H9 (cell line): ENCODE measurements around the gene GSTO1. TPM values are rescaled to one million over a fixed set of nuclear protein-coding genes. Genes with fewer than 3 reads are reported as not detected.

Source experiments
- DNase-seq: peaks from one replicate; pipeline ENCODE4 v3.0.0-alpha.2; 2017
- H2AFZ ChIP-seq: one replicate; pipeline ENCODE4 v1.6.1; 2013; ENCODE audit warnings: mild to moderate bottlenecking, low read length, control low read depth, moderate library complexity
- H2AK5ac ChIP-seq: 2 replicates; pipeline ENCODE4 v1.6.1; 2013; ENCODE audit warnings: low read length, control low read depth, mixed read lengths; ENCODE audit not compliant: insufficient read length
- H2BK120ac ChIP-seq: one replicate; pipeline ENCODE4 v1.6.1; 2013; ENCODE audit warnings: low read depth, mild to moderate bottlenecking, low read length, control low read depth, inconsistent platforms; ENCODE audit not compliant: poor library complexity, severe bottlenecking
- H2BK12ac ChIP-seq: 2 replicates; pipeline ENCODE4 v1.6.1; 2013; ENCODE audit warnings: low read length, control low read depth, mixed read lengths, low read depth; ENCODE audit not compliant: insufficient read length
- H2BK15ac ChIP-seq: 2 replicates; pipeline ENCODE4 v1.6.1; 2013; ENCODE audit warnings: low read depth, low read length, control low read depth
- H2BK20ac ChIP-seq: one replicate; pipeline ENCODE4 v1.6.1; 2013; ENCODE audit warnings: low read depth, mild to moderate bottlenecking, low read length, control low read depth, inconsistent platforms; ENCODE audit not compliant: poor library complexity, severe bottlenecking
- H2BK5ac ChIP-seq: 2 replicates; pipeline ENCODE4 v1.6.1; 2013; ENCODE audit warnings: low read length, control low read depth, mixed read lengths; ENCODE audit not compliant: insufficient read length
- H3K14ac ChIP-seq: 2 replicates; pipeline ENCODE4 v1.6.1; 2013; ENCODE audit warnings: low read length, control low read depth; ENCODE audit not compliant: insufficient read depth
- H3K18ac ChIP-seq: 2 replicates; pipeline ENCODE4 v1.6.1; 2013; ENCODE audit warnings: low read depth, mild to moderate bottlenecking, mixed read lengths, low read length, control low read depth; ENCODE audit not compliant: insufficient read length
- H3K23ac ChIP-seq: 2 replicates; pipeline ENCODE4 v1.6.1; 2013; ENCODE audit warnings: low read length, control low read depth, mixed read lengths, low read depth; ENCODE audit not compliant: insufficient read length
- H3K23me2 ChIP-seq: 2 replicates; pipeline ENCODE4 v1.6.1; 2013; ENCODE audit warnings: low read depth, mild to moderate bottlenecking, mixed read lengths, low read length, control low read depth; ENCODE audit not compliant: insufficient read length, poor library complexity, severe bottlenecking
- H3K27ac ChIP-seq: 2 replicates; pipeline ENCODE4 v1.5.1; 2013; ENCODE audit warnings: low read length, control low read depth, mixed read lengths, low read depth; ENCODE audit not compliant: insufficient read length
- H3K27me3 ChIP-seq: 2 replicates; pipeline ENCODE4 v1.6.1; 2013; ENCODE audit warnings: low read length, control low read depth, inconsistent platforms; ENCODE audit not compliant: insufficient read depth
- H3K4ac ChIP-seq: 2 replicates; pipeline ENCODE4 v1.6.1; 2013; ENCODE audit warnings: low read depth, mild to moderate bottlenecking, control low read depth, inconsistent platforms, low read length, moderate library complexity
- H3K4me1 ChIP-seq: 2 replicates; pipeline ENCODE4 v1.6.1; 2013; ENCODE audit warnings: low read length, control low read depth, inconsistent platforms; ENCODE audit not compliant: insufficient read depth
- H3K4me2 ChIP-seq: 2 replicates; pipeline ENCODE4 v1.6.1; 2013; ENCODE audit warnings: low read length, control low read depth, mixed read lengths; ENCODE audit not compliant: insufficient read length, insufficient read depth
- H3K56ac ChIP-seq: 2 replicates; pipeline ENCODE4 v1.6.1; 2013; ENCODE audit warnings: low read depth, mild to moderate bottlenecking, mixed read lengths, low read length, control low read depth; ENCODE audit not compliant: insufficient read length
- H3K79me1 ChIP-seq: 2 replicates; pipeline ENCODE4 v1.6.1; 2013; ENCODE audit warnings: low read depth, mild to moderate bottlenecking, moderate library complexity, low read length, control low read depth, inconsistent platforms; ENCODE audit not compliant: insufficient read depth, poor library complexity, severe bottlenecking
- H3K79me2 ChIP-seq: 2 replicates; pipeline ENCODE4 v1.6.1; 2013; ENCODE audit warnings: low read length, control low read depth, inconsistent platforms; ENCODE audit not compliant: insufficient read depth
- H3K9ac ChIP-seq: 2 replicates; pipeline ENCODE4 v1.6.1; 2013; ENCODE audit warnings: low read length, control low read depth, mixed read lengths; ENCODE audit not compliant: insufficient read length; ENCODE audit errors: extremely low read depth
- H3K9me3 ChIP-seq: one replicate; pipeline ENCODE4 v1.6.1; 2013; ENCODE audit warnings: low read depth, low read length, inconsistent platforms; ENCODE audit not compliant: control insufficient read depth
- H3T11ph ChIP-seq: one replicate; pipeline ENCODE4 v1.6.1; 2013; ENCODE audit warnings: mild to moderate bottlenecking, low read length, control low read depth, inconsistent platforms
- H4K20me1 ChIP-seq: one replicate; pipeline ENCODE4 v1.6.1; 2013; ENCODE audit not compliant: control insufficient read depth, insufficient read length, insufficient read depth
- H4K5ac ChIP-seq: 2 replicates; pipeline ENCODE4 v1.6.1; 2013; ENCODE audit warnings: low read depth, mild to moderate bottlenecking, mixed read lengths, low read length, control low read depth; ENCODE audit not compliant: insufficient read length
- H4K8ac ChIP-seq: replicated peaks from 2 replicates; pipeline ENCODE4 v1.6.1; 2013; ENCODE audit warnings: low read length, control low read depth, mixed read lengths, low read depth; ENCODE audit not compliant: insufficient read length
- H4K91ac ChIP-seq: 2 replicates; pipeline ENCODE4 v1.6.1; 2013; ENCODE audit warnings: low read depth, mild to moderate bottlenecking, moderate library complexity, mixed read lengths, low read length, control low read depth; ENCODE audit not compliant: insufficient read length
- H3K27ac Mint-ChIP-seq, 3 experiments: 2 replicates in 2 of 3; 3 replicates in 1 of 3; pipeline ENCODE4 v1.8.0; 2020 to 2021; ENCODE audit warnings: mixed read lengths in 3 of 3, mild to moderate bottlenecking in 1 of 3, moderate library complexity in 1 of 3
- H3K27me3 Mint-ChIP-seq: 2 replicates; pipeline ENCODE4 v1.8.0; 2021; ENCODE audit warnings: low read depth, mild to moderate bottlenecking, moderate library complexity, mixed read lengths
- H3K36me3 Mint-ChIP-seq, 3 experiments: 2 replicates in 2 of 3; 3 replicates in 1 of 3; pipeline ENCODE4 v1.8.0; 2020 to 2021; ENCODE audit warnings: low read depth in 3 of 3, mixed read lengths in 3 of 3; ENCODE audit not compliant: insufficient read depth in 1 of 3
- H3K4me1 Mint-ChIP-seq, 2 experiments: 2 replicates each; pipeline ENCODE4 v1.8.0; 2020; ENCODE audit warnings: mixed read lengths in 2 of 2
- H3K4me3 Mint-ChIP-seq, 2 experiments: 2 replicates in 1 of 2; 3 replicates in 1 of 2; pipeline ENCODE4 v1.8.0; 2020 to 2021; ENCODE audit warnings: mild to moderate bottlenecking in 2 of 2, mixed read lengths in 2 of 2, moderate library complexity in 1 of 2
- H3K9me3 Mint-ChIP-seq, 2 experiments: 2 replicates in 1 of 2; 3 replicates in 1 of 2; pipeline ENCODE4 v1.8.0; 2020; ENCODE audit warnings: mild to moderate bottlenecking in 2 of 2, mixed read lengths in 2 of 2, moderate library complexity in 1 of 2
- CTCF ChIP-seq: fragments of 200-600 bp; sonication (generic); conservative IDR thresholded peaks from 3 replicates; pipeline ENCODE4 v1.8.0; 2021; ENCODE audit warnings: antibody characterized with exemption, mild to moderate bottlenecking
- WGBS: extraction: QIAGEN DNeasy Blood & Tissue Kit; methylation state at CpG from one replicate; pipeline ENCODE4 v1.1.7; 2013; ENCODE audit warnings: missing lambda C conversion rate, low lambda C conversion rate, mixed read lengths; ENCODE audit not compliant: insufficient read length; ENCODE audit errors: extremely low coverage; 5-methylcytosine and 5-hydroxymethylcytosine counted together
- total RNA-seq: library from RNA; stranded (reverse); gene quantifications from 2 replicates; pipeline ENCODE4 v1.2.1, GENCODE V29; 2021

Gene GSTO1
- total RNA-seq, 1 experiment from 2014 or later: 114 TPM

- H3K4me3 Mint-ChIP-seq: no peak overlapping the region
- no peaks in the 10 kb centered on the region for H3K27me3 Mint-ChIP-seq
- H3T11ph ChIP-seq: no peak overlapping the region
- H2BK20ac ChIP-seq: no peak overlapping the region
- TF ChIP-seq CTCF: no peak
- H4K5ac ChIP-seq: no peak overlapping the region
- peaks cover 23 to 43% (median 39%) of the 10 kb centered on the region in 3 experiments; a peak in 6 of 7 replicates for H3K36me3 Mint-ChIP-seq
- H3K4ac ChIP-seq: no peak overlapping the region
- no peak overlapping the region for H3K9ac ChIP-seq
- H3K79me2 ChIP-seq: no peaks in the 10 kb centered on the region; the same call in 1 of the 2 replicates
- H3K4me2 ChIP-seq: no peak overlapping the region
- H3K14ac ChIP-seq: no peak overlapping the region
- no peak overlapping the region for H3K27ac ChIP-seq
- H2BK5ac ChIP-seq: no peak overlapping the region
- no peak overlapping the region for H2BK120ac ChIP-seq
- peak overlapping the region in 1 of 3 experiments; percentile 93; a peak in 1 of 7 replicates for H3K27ac Mint-ChIP-seq
- no peak overlapping the region for H4K91ac ChIP-seq
- no peak overlapping the region for H2BK15ac ChIP-seq
- no peaks in the 10 kb centered on the region for H3K79me1 ChIP-seq
- no peak overlapping the region for H2AFZ ChIP-seq
- H3K4me1 ChIP-seq: no peaks in the 10 kb centered on the region
- H4K8ac ChIP-seq: no peak overlapping the region
- H2BK12ac ChIP-seq: no peak overlapping the region
- no peaks in the 10 kb centered on the region for H3K9me3 Mint-ChIP-seq
- H3K56ac ChIP-seq: no peak overlapping the region
- H3K27me3 ChIP-seq: no peaks in the 10 kb centered on the region
- no peaks in the 10 kb centered on the region for H4K20me1 ChIP-seq
- WGBS: no CpG with 5 or more reads among the region's 5 CpGs
- no peak overlapping the region for H3K23ac ChIP-seq
- H3K23me2 ChIP-seq: no peaks in the 10 kb centered on the region
- no peak overlapping the region for H2AK5ac ChIP-seq
- H3K18ac ChIP-seq: no peak overlapping the region
- DNase-seq: no peak
- peaks cover 9% of the 10 kb centered on the region in 2 experiments for H3K4me1 Mint-ChIP-seq
- no peaks in the 10 kb centered on the region for H3K9me3 ChIP-seq
Observed at GRCh38 chr10:104311184-104311720, 56.6 kb downstream of the GSTO1 start.
